Keratinocyte (primary cell): ENCODE results near the gene DMC1. TPM values are rescaled to one million over a fixed set of nuclear protein-coding genes. Genes with fewer than 3 reads are reported as not detected.

ENCODE experiments used
- DNase-seq: peaks from one replicate; pipeline ENCODE4 v3.0.0-alpha.2; 2011; ENCODE audit warnings: low read depth, missing footprints, low spot score
- FAIRE-seq: peaks from 2 replicates; lab custom pipeline; 2011; peaks lifted over from hg19 to GRCh38; lab: Jason Lieb, UNC
- H2AFZ ChIP-seq: 2 replicates; pipeline ENCODE4 v1.6.0; 2012; ENCODE audit warnings: low read length, control low read depth, inconsistent platforms; ENCODE audit not compliant: control insufficient read depth
- H3K27ac ChIP-seq: 2 replicates; pipeline ENCODE4 v1.5.1; 2011; ENCODE audit warnings: low read length; ENCODE audit not compliant: control insufficient read depth, insufficient read depth
- H3K27me3 ChIP-seq: 3 replicates; pipeline ENCODE4 v1.6.0; 2011; ENCODE audit warnings: low read length; ENCODE audit not compliant: control insufficient read depth, insufficient read depth; ENCODE audit errors: extremely low read depth
- H3K36me3 ChIP-seq, 2 experiments: 2 replicates in 1 of 2; 3 replicates in 1 of 2; pipeline ENCODE4 v1.5.1; 2011; ENCODE audit warnings: low read length in 2 of 2, mild to moderate bottlenecking in 1 of 2; ENCODE audit not compliant: control insufficient read depth in 2 of 2, insufficient read depth in 2 of 2; ENCODE audit errors: extremely low read depth in 1 of 2
- H3K4me1 ChIP-seq: 3 replicates; pipeline ENCODE4 v1.5.1; 2011; ENCODE audit warnings: low read length; ENCODE audit not compliant: control insufficient read depth, insufficient read depth; ENCODE audit errors: extremely low read depth
- H3K4me2 ChIP-seq: 3 replicates; pipeline ENCODE4 v1.6.0; 2011; ENCODE audit warnings: low read depth, low read length; ENCODE audit not compliant: control insufficient read depth, insufficient read depth; ENCODE audit errors: extremely low read depth
- H3K4me3 ChIP-seq, 3 experiments: fragments of 200-600 bp in 1 of 3; sonication (generic) in 1 of 3; 2 replicates in 2 of 3; 3 replicates in 1 of 3; pipeline ENCODE4 v1.5.1; 2011 to 2016; ENCODE audit warnings: low read length in 3 of 3, mild to moderate bottlenecking in 3 of 3, control low read depth in 2 of 3, inconsistent platforms in 1 of 3, low read depth in 1 of 3, mixed read lengths in 1 of 3, mixed run types in 1 of 3, moderate library complexity in 1 of 3; ENCODE audit not compliant: control insufficient read depth in 2 of 3, insufficient read depth in 2 of 3; ENCODE audit errors: extremely low read depth in 1 of 3
- H3K79me2 ChIP-seq: 2 replicates; pipeline ENCODE4 v1.6.0; 2012; ENCODE audit warnings: low read length; ENCODE audit not compliant: control insufficient read depth, insufficient read depth
- H3K9ac ChIP-seq: 3 replicates; pipeline ENCODE4 v1.6.0; 2011; ENCODE audit warnings: low read length; ENCODE audit not compliant: control insufficient read depth, insufficient read depth; ENCODE audit errors: extremely low read depth
- H3K9me1 ChIP-seq: 3 replicates; pipeline ENCODE4 v1.6.0; 2011; ENCODE audit warnings: low read length; ENCODE audit not compliant: control insufficient read depth, insufficient read depth; ENCODE audit errors: extremely low read depth
- H3K9me3 ChIP-seq: 2 replicates; pipeline ENCODE4 v1.5.1; 2012; ENCODE audit warnings: low read depth, low read length; ENCODE audit not compliant: control insufficient read depth
- H4K20me1 ChIP-seq: 3 replicates; pipeline ENCODE4 v1.6.0; 2011; ENCODE audit warnings: low read length; ENCODE audit not compliant: control insufficient read depth, insufficient read depth; ENCODE audit errors: extremely low read depth
- CTCF ChIP-seq, 3 experiments: IDR thresholded peaks in 1 of 3; conservative IDR thresholded peaks in 1 of 3; optimal IDR thresholded peaks in 1 of 3; 2 replicates in 2 of 3; 3 replicates in 1 of 3; pipeline versions ENCODE3 to v1.5.1; 2011; ENCODE audit warnings: low read length in 3 of 3, mild to moderate bottlenecking in 3 of 3, moderate library complexity in 2 of 3, control low read depth in 1 of 3, inconsistent platforms in 1 of 3; ENCODE audit not compliant: insufficient read depth in 2 of 3; ENCODE audit errors: extremely low read depth in 1 of 3
- EZH2 ChIP-seq: IDR thresholded peaks from one replicate; pipeline ENCODE4 v1.6.1; 2012; ENCODE audit warnings: inconsistent platforms, mild to moderate bottlenecking, low read length, moderate library complexity
- dilution Hi-C: fragments of 300-500 bp; cut with MboI; formaldehyde crosslinking; loops from one replicate; pipeline ENCODE4 v1.7.0; 2020; ENCODE audit warnings: low sequenced_read_pairs; ENCODE audit not compliant: extremely low pct_ligation_motif_present
- polyA plus RNA-seq, 5 experiments: library from polyadenylated mRNA; depleted of rRNA in 3 of 5; stranded (reverse) in 3 of 5; stranded (forward) in 1 of 5; unstranded in 1 of 5; fragments of >200 nt; gene quantifications; 1 replicate in 1 of 5; 2 replicates in 3 of 5; 3 replicates in 1 of 5; pipeline versions ENCODE4 v1.2.1 to v1.2.3, GENCODE V29; 2011 to 2012; ENCODE audit warnings: missing spikeins in 2 of 5, low read depth in 1 of 5, low replicate concordance in 1 of 5

DMC1 gene
- polyA plus RNA-seq, 1 donor (not counting 4 experiments of a cell fraction or from before 2014, with no cell fraction given) = 0.30 TPM

- no peak overlapping the region for H3K9ac ChIP-seq
- H3K9me1 ChIP-seq = no peaks in the 10 kb centered on the region
- no peaks in the 10 kb centered on the region for H3K9me3 ChIP-seq
- no peak overlapping the region for H3K27ac ChIP-seq
- no peaks in the 10 kb centered on the region for H3K79me2 ChIP-seq
- no peaks in the 10 kb centered on the region for H3K4me1 ChIP-seq
- TF ChIP-seq EZH2 (no peak), CTCF (optimal IDR thresholded peaks at IDR 0.05 in 1 of 3, IDR thresholded peaks at IDR 0.05 in 1 of 3, conservative IDR thresholded peaks at IDR 0.05 in 1 of 3; ENCODE audit: extremely low read depth in 1 of 3, insufficient read depth in 2 of 3, low read length in 3 of 3) (no peak)
- dilution Hi-C loops = no loop called here
- H3K36me3 ChIP-seq = no peaks in the 10 kb centered on the region
- H4K20me1 ChIP-seq = no peaks in the 10 kb centered on the region
- H2AFZ ChIP-seq = no peak overlapping the region
- DNase-seq (no peak), FAIRE-seq (no peak)
- no peak overlapping the region for H3K4me3 ChIP-seq
- no peak overlapping the region for H3K4me2 ChIP-seq
- H3K27me3 ChIP-seq = no peaks in the 10 kb centered on the region
Measured at GRCh38 chr22:38523479-38523878, 46.5 kb downstream of the DMC1 start.

GRCh38 chr22:38523029-38523428 is 47.0 kb downstream of the DMC1 start:
- Histone ChIP-seq H3K27me3 (no peaks in the 10 kb centered on the region), H3K4me3 (no peak overlapping the region), H3K79me2 (no peaks in the 10 kb centered on the region), H3K9ac (no peak overlapping the region), H3K36me3 (no peaks in the 10 kb centered on the region), H3K4me1 (no peaks in the 10 kb centered on the region), H3K9me1 (no peaks in the 10 kb centered on the region), H2AFZ (no peak overlapping the region), H3K4me2 (no peak overlapping the region), H3K27ac (no peak overlapping the region), H4K20me1 (no peaks in the 10 kb centered on the region), H3K9me3 (no peaks in the 10 kb centered on the region)
- no peak for TF ChIP-seq EZH2
- TF ChIP-seq CTCF (optimal IDR thresholded peaks at IDR 0.05 in 1 of 3, IDR thresholded peaks at IDR 0.05 in 1 of 3, conservative IDR thresholded peaks at IDR 0.05 in 1 of 3; ENCODE audit: extremely low read depth in 1 of 3, insufficient read depth in 2 of 3, low read length in 3 of 3) = no peak
- FAIRE-seq (no peak), DNase-seq (no peak)
- dilution Hi-C loops = no loop called here
